Endothelial cell of umbilical vein (primary cell): ENCODE measurements around the gene PLEKHG1.

ENCODE experiments used
- EZH2 ChIP-seq: IDR thresholded peaks from 2 replicates; pipeline ENCODE4 v1.6.1; 2012; ENCODE audit warnings: borderline replicate concordance, low read depth, mild to moderate bottlenecking, moderate library complexity, low read length, inconsistent platforms; ENCODE audit not compliant: severe bottlenecking
- GATA2 ChIP-seq: IDR thresholded peaks from 2 replicates; pipeline ENCODE4 v1.7.0; 2011; ENCODE audit warnings: low read depth, mild to moderate bottlenecking, moderate library complexity, mixed read lengths, low read length; ENCODE audit not compliant: insufficient read length, insufficient read depth
- JUN ChIP-seq: IDR thresholded peaks from 2 replicates; pipeline ENCODE4 v1.6.1; 2011; ENCODE audit warnings: borderline replicate concordance, low read depth; ENCODE audit not compliant: insufficient read length, insufficient read depth
- POLR2A ChIP-seq: IDR thresholded peaks from 2 replicates; pipeline ENCODE4 v1.6.1; 2012; ENCODE audit warnings: low read depth, mild to moderate bottlenecking, control low read depth, low read length
- POLR2AphosphoS5 ChIP-seq: IDR thresholded peaks from 2 replicates; pipeline ENCODE4 v1.6.1; 2012; ENCODE audit warnings: low read depth, mild to moderate bottlenecking, control low read depth, low read length, moderate library complexity; ENCODE audit not compliant: insufficient read depth
- TF ChIP-seq, protein P1 (sequence below), 2 donors: IDR thresholded peaks; 1 replicate in 1 of 2; 2 replicates in 1 of 2; pipeline ENCODE4 v1.5.1; 2011; ENCODE audit warnings: low read length in 2 of 2, mild to moderate bottlenecking in 2 of 2, moderate library complexity in 2 of 2, control low read depth in 1 of 2, inconsistent platforms in 1 of 2, low read depth in 1 of 2; ENCODE audit not compliant: insufficient read depth in 1 of 2; ENCODE audit errors: extremely low read depth in 1 of 2
- TF ChIP-seq, protein P2 (sequence below): IDR thresholded peaks from 2 replicates; pipeline ENCODE4 v1.6.1; 2011; ENCODE audit not compliant: insufficient read depth, insufficient read length

DNA sequence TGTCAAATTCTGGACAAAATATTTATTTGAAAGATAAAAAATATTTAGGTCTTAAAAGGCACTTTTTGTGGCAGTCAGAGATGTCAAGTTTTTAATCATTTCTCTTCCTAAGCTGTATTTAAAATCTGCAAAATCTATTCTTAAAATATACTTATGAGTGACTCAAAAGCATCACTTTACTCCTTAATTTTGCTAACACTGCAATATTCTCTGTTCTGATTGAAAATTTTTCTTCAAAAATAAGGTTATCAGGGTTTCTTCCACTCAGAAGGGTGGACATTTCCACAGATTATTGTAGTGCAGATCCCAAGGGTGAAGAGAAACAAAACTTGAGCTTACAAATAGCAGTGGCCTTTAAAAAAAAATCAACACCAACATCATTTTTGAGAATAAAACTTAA, 27.5 kb downstream of the PLEKHG1 start:
- TF ChIP-seq POLR2AphosphoS5: no peak
- TF ChIP-seq, protein P1, sequence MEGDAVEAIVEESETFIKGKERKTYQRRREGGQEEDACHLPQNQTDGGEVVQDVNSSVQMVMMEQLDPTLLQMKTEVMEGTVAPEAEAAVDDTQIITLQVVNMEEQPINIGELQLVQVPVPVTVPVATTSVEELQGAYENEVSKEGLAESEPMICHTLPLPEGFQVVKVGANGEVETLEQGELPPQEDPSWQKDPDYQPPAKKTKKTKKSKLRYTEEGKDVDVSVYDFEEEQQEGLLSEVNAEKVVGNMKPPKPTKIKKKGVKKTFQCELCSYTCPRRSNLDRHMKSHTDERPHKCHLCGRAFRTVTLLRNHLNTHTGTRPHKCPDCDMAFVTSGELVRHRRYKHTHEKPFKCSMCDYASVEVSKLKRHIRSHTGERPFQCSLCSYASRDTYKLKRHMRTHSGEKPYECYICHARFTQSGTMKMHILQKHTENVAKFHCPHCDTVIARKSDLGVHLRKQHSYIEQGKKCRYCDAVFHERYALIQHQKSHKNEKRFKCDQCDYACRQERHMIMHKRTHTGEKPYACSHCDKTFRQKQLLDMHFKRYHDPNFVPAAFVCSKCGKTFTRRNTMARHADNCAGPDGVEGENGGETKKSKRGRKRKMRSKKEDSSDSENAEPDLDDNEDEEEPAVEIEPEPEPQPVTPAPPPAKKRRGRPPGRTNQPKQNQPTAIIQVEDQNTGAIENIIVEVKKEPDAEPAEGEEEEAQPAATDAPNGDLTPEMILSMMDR (IDR thresholded peaks at IDR 0.05; ENCODE audit: extremely low read depth in 1 of 2, insufficient read depth in 1 of 2, low read depth in 1 of 2, low read length in 2 of 2): no peak
- TF ChIP-seq EZH2: no peak
- no peak for TF ChIP-seq JUN
- no peak for TF ChIP-seq POLR2A
- TF ChIP-seq, protein P2, sequence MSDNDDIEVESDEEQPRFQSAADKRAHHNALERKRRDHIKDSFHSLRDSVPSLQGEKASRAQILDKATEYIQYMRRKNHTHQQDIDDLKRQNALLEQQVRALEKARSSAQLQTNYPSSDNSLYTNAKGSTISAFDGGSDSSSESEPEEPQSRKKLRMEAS: no peak
- no peak for TF ChIP-seq GATA2
